CD14-positive monocyte (primary cell): Measurements from ENCODE around the gene PSMD3. TPM values are rescaled to one million over a fixed set of nuclear protein-coding genes. Genes with fewer than 3 reads are reported as not detected.

Experiments used
- DNase-seq, 3 donors: peaks; one replicate each; pipeline ENCODE4 v3.0.0-alpha.2; 2011 to 2022
- H2AFZ ChIP-seq: 2 replicates; pipeline ENCODE4 v1.6.0; 2012; ENCODE audit warnings: mild to moderate bottlenecking, low read depth, low read length, inconsistent platforms; ENCODE audit not compliant: insufficient read depth, poor library complexity, severe bottlenecking
- H3K27ac ChIP-seq, 2 donors: 1 replicate in 1 of 2; 2 replicates in 1 of 2; pipeline ENCODE4 v1.5.1; 2012 to 2013; ENCODE audit warnings: low read length in 2 of 2, control low read depth in 1 of 2, inconsistent platforms in 1 of 2, low read depth in 1 of 2, mild to moderate bottlenecking in 1 of 2
- H3K27me3 ChIP-seq, 2 donors: one replicate each; pipeline versions ENCODE4 v1.6.0 to v1.6.1; 2011 to 2013; ENCODE audit warnings: low read length in 2 of 2; ENCODE audit not compliant: control insufficient read depth in 2 of 2, insufficient read depth in 2 of 2
- H3K36me3 ChIP-seq, 2 donors: replicated peaks in 1 of 2; 1 replicate in 1 of 2; 2 replicates in 1 of 2; pipeline versions ENCODE4 v1.5.1 to v1.6.1; 2012 to 2013; ENCODE audit warnings: low read length in 2 of 2, control low read depth in 1 of 2, inconsistent platforms in 1 of 2, mild to moderate bottlenecking in 1 of 2; ENCODE audit not compliant: insufficient read depth in 2 of 2, control insufficient read depth in 1 of 2
- H3K4me1 ChIP-seq, 2 donors: 1 replicate in 1 of 2; 2 replicates in 1 of 2; pipeline versions ENCODE4 v1.5.1 to v1.6.1; 2012 to 2013; ENCODE audit warnings: low read length in 2 of 2, control low read depth in 1 of 2, inconsistent platforms in 1 of 2, mild to moderate bottlenecking in 1 of 2, moderate library complexity in 1 of 2; ENCODE audit not compliant: insufficient read depth in 2 of 2, control insufficient read depth in 1 of 2
- H3K4me2 ChIP-seq: replicated peaks from 2 replicates; pipeline ENCODE3; 2012; ENCODE audit warnings: low read length, moderate library complexity, mild to moderate bottlenecking; ENCODE audit not compliant: poor library complexity, severe bottlenecking; ENCODE audit errors: extremely low read depth
- H3K4me3 ChIP-seq, 3 experiments: fragments of 200-600 bp in 1 of 3; sonication (generic) in 1 of 3; replicated peaks in 1 of 3; 1 replicate in 2 of 3; 2 replicates in 1 of 3; pipeline ENCODE4 v1.5.1; 2011 to 2013; ENCODE audit warnings: low read length in 3 of 3, mild to moderate bottlenecking in 3 of 3, control low read depth in 2 of 3, low read depth in 2 of 3, inconsistent platforms in 1 of 3, moderate library complexity in 1 of 3
- H3K79me2 ChIP-seq: 2 replicates; pipeline ENCODE4 v1.6.0; 2012; ENCODE audit warnings: mild to moderate bottlenecking, control low read depth, inconsistent platforms, low read length, moderate library complexity; ENCODE audit not compliant: insufficient read depth
- H3K9ac ChIP-seq: 2 replicates; pipeline ENCODE4 v1.6.0; 2017; ENCODE audit warnings: low read length, mild to moderate bottlenecking; ENCODE audit not compliant: insufficient read depth, poor library complexity, severe bottlenecking
- H3K9me3 ChIP-seq, 2 donors: replicated peaks in 1 of 2; 1 replicate in 1 of 2; 2 replicates in 1 of 2; pipeline versions ENCODE4 v1.5.1 to v1.6.1; 2012 to 2013; ENCODE audit warnings: low read length in 2 of 2, control low read depth in 1 of 2; ENCODE audit not compliant: control insufficient read depth in 1 of 2, insufficient read depth in 1 of 2
- H4K20me1 ChIP-seq: 2 replicates; pipeline ENCODE4 v1.6.0; 2012; ENCODE audit warnings: mild to moderate bottlenecking, low read length, control low read depth, moderate library complexity; ENCODE audit not compliant: insufficient read depth
- H3K27ac Mint-ChIP-seq, 7 donors: one replicate each; pipeline ENCODE4 v1.8.0; 2020; ENCODE audit warnings: mild to moderate bottlenecking in 7 of 7, mixed read lengths in 7 of 7, moderate library complexity in 6 of 7, inconsistent platforms in 2 of 7
- H3K27me3 Mint-ChIP-seq, 3 donors: one replicate each; pipeline ENCODE4 v1.8.0; 2021 to 2022; ENCODE audit warnings: low read depth in 3 of 3, mild to moderate bottlenecking in 3 of 3, mixed read lengths in 3 of 3, moderate library complexity in 3 of 3, inconsistent platforms in 1 of 3
- H3K36me3 Mint-ChIP-seq, 2 donors: one replicate each; pipeline ENCODE4 v1.8.0; 2020; ENCODE audit warnings: mixed read lengths in 2 of 2, inconsistent platforms in 1 of 2, mild to moderate bottlenecking in 1 of 2
- H3K4me1 Mint-ChIP-seq: one replicate; pipeline ENCODE4 v1.8.0; 2020; ENCODE audit warnings: mild to moderate bottlenecking, mixed read lengths
- H3K4me3 Mint-ChIP-seq, 2 donors: one replicate each; pipeline ENCODE4 v1.8.0; 2020; ENCODE audit warnings: mild to moderate bottlenecking in 2 of 2, mixed read lengths in 2 of 2, moderate library complexity in 1 of 2
- H3K9me3 Mint-ChIP-seq, 7 donors: one replicate each; pipeline ENCODE4 v1.8.0; 2020 to 2022; ENCODE audit warnings: mixed read lengths in 7 of 7, mild to moderate bottlenecking in 6 of 7, moderate library complexity in 6 of 7, inconsistent platforms in 2 of 7
- WGBS: methylation state at CpG from one replicate; pipeline ENCODE4 v1.1.5; 2013; ENCODE audit warnings: missing lambda C conversion rate; ENCODE audit not compliant: insufficient coverage; 5-methylcytosine and 5-hydroxymethylcytosine counted together
- intact Hi-C, 2 donors: fragments of 100-400 bp; cut with micrococcal nuclease; formaldehyde crosslinking; loops; one replicate each; pipeline versions ENCODE4 v1.15.0 to v1.15.1; 2023
- polyA plus RNA-seq, 3 donors: library from polyadenylated mRNA; depleted of rRNA in 1 of 3; unstranded in 2 of 3; stranded (reverse) in 1 of 3; fragments of 300-500 nt in 2 of 3; fragments of >200 nt in 1 of 3; fragmentation: Illumina TruSeq in 2 of 3; gene quantifications; 1 replicate in 2 of 3; 2 replicates in 1 of 3; pipeline ENCODE4 v1.2.3, GENCODE V29; 2012 to 2021
- TF ChIP-seq, protein P1 (sequence below): fragments of 200-600 bp; IDR thresholded peaks from one replicate; pipeline ENCODE4 v1.8.0; 2022; ENCODE audit warnings: antibody characterized with exemption, mild to moderate bottlenecking

The PSMD3 gene
- polyA plus RNA-seq, 3 donors, result 48.4 to 63.2 (median 48.8) TPM

DNA sequence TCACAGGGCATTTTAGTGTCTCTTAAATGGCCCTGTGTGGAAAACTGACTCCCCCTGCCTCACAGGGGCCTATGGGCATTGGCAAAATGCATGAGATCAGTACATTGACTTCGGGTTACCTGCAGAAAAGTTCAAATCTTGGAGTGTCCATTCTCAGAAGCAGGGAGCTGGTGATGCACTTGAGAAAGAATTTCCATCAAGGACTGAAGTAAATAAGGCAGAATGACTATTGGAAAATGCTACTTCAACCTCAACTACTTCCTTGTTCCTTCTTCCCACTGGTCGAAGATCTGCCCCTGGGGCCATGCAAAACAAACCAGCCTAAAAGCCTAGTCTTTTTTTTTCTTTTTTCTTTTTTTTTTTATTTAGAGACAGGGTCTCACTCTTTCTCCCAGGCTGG lies 31.6 kb upstream of the PSMD3 start:
- Histone ChIP-seq H2AFZ (no peak overlapping the region), H4K20me1 (no peaks in the 10 kb centered on the region), H3K4me1 (peaks cover 12 to 13% of the 10 kb centered on the region in 2 donors), H3K27ac (no peak overlapping the region), H3K79me2 (no peaks in the 10 kb centered on the region), H3K9ac (no peak overlapping the region), H3K27me3 (no peaks in the 10 kb centered on the region), H3K4me3 (no peak overlapping the region), H3K4me2 (no peak overlapping the region), H3K9me3 (no peaks in the 10 kb centered on the region), H3K36me3 (no peaks in the 10 kb centered on the region)
- intact Hi-C loops, result no loop called here
- H3K27ac Mint-ChIP-seq, result no peak overlapping the region
- H3K36me3 Mint-ChIP-seq, result no peaks in the 10 kb centered on the region
- H3K9me3 Mint-ChIP-seq, result peaks cover 0 to 1% (median 0%) of the 10 kb centered on the region in 7 donors
- WGBS, result 20% methylated on average over 1 of the region's 2 CpGs
- peaks cover 20% of the 10 kb centered on the region for H3K4me1 Mint-ChIP-seq
- H3K27me3 Mint-ChIP-seq, result peaks cover 6 to 16% (median 8%) of the 10 kb centered on the region in 3 donors
- no peak overlapping the region for H3K4me3 Mint-ChIP-seq
- TF ChIP-seq, protein P1, sequence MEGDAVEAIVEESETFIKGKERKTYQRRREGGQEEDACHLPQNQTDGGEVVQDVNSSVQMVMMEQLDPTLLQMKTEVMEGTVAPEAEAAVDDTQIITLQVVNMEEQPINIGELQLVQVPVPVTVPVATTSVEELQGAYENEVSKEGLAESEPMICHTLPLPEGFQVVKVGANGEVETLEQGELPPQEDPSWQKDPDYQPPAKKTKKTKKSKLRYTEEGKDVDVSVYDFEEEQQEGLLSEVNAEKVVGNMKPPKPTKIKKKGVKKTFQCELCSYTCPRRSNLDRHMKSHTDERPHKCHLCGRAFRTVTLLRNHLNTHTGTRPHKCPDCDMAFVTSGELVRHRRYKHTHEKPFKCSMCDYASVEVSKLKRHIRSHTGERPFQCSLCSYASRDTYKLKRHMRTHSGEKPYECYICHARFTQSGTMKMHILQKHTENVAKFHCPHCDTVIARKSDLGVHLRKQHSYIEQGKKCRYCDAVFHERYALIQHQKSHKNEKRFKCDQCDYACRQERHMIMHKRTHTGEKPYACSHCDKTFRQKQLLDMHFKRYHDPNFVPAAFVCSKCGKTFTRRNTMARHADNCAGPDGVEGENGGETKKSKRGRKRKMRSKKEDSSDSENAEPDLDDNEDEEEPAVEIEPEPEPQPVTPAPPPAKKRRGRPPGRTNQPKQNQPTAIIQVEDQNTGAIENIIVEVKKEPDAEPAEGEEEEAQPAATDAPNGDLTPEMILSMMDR, result no peak
- no peak for DNase-seq

DNA sequence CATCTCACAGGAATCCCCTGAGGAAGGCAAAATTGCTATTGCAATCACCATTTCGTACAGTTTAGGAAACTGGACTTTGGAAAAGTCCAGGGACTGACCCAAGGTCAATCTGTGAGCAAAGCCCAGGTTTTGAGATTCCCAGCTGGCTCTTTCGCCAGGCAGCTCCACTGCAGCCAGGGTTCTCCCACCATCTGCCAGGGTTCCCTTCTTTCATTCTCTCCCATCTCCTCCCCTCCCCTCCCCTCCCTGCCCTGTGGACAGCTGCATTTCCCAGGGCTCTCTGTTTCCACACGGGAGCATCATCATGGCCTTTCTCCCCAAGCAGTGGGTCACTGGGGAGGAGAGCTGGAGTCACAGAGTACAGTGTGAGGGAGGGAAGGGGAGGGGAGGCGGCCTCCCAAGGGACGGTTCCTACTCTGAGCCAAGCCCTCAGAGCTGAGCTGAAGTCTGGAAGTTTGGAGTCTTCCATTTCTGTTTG lies 29.7 kb upstream of the PSMD3 start:
- Mint-ChIP-seq H3K4me1 (peaks cover 20% of the 10 kb centered on the region), H3K36me3 (no peaks in the 10 kb centered on the region), H3K27me3 (peaks cover 7 to 14% (median 9%) of the 10 kb centered on the region in 3 donors), H3K27ac (no peak overlapping the region), H3K9me3 (peaks cover 0 to 2% (median 0%) of the 10 kb centered on the region in 7 donors), H3K4me3 (no peak overlapping the region)
- H4K20me1 ChIP-seq, result no peaks in the 10 kb centered on the region
- H3K36me3 ChIP-seq, result no peaks in the 10 kb centered on the region
- no peak overlapping the region for H3K27ac ChIP-seq
- peaks cover 12 to 13% of the 10 kb centered on the region in 2 donors for H3K4me1 ChIP-seq
- peak overlapping the region; percentile 11 for H2AFZ ChIP-seq
- H3K27me3 ChIP-seq, result no peaks in the 10 kb centered on the region
- WGBS, result 79% methylated on average over 4 of the region's 5 CpGs
- TF ChIP-seq, protein P1, result no peak
- H3K9ac ChIP-seq, result no peak overlapping the region
- no peaks in the 10 kb centered on the region for H3K9me3 ChIP-seq
- H3K79me2 ChIP-seq, result no peaks in the 10 kb centered on the region
- no peak for DNase-seq
- intact Hi-C loops, result no loop called here
- no peak overlapping the region for H3K4me2 ChIP-seq
- H3K4me3 ChIP-seq, result no peak overlapping the region
